GM12874 (cell line): Measurements from ENCODE around the gene FITM2.

Source experiments
- CTCF ChIP-seq: IDR thresholded peaks from 2 replicates; pipeline ENCODE4 v1.5.1; 2011; ENCODE audit warnings: low read depth, mild to moderate bottlenecking, control low read depth, low read length, moderate library complexity; ENCODE audit not compliant: insufficient read depth

FITM2 gene

GRCh38 chr20:44304383-44304782, 6.6 kb downstream of the FITM2 start:
- TF ChIP-seq CTCF = no peak

GRCh38 chr20:44302736-44303135, 8.3 kb downstream of the FITM2 start:
- no peak for TF ChIP-seq CTCF

- no peak for TF ChIP-seq CTCF
Observed at GRCh38 chr20:44302026-44302669, 8.9 kb downstream of the FITM2 start.

GRCh38 chr20:44301285-44301684, 9.7 kb downstream of the FITM2 start:
- TF ChIP-seq CTCF = no peak

GRCh38 chr20:44297721-44298120, 13.3 kb downstream of the FITM2 start:
- TF ChIP-seq CTCF = no peak

GRCh38 chr20:44296011-44296410, 15.0 kb downstream of the FITM2 start:
- TF ChIP-seq CTCF = no peak

- no peak for TF ChIP-seq CTCF
Observed at GRCh38 chr20:44291754-44292153, 19.2 kb downstream of the FITM2 start.
